ENCODE results near the gene RAB6C.
"Not testable (repeated sequence)": the region's sequence is repeated elsewhere in the genome, so short reads cannot be mapped to it uniquely, and the experiment has no call there.

RAB6C gene

GRCh38 chr2:129976969-129977368 lies 2.5 kb upstream of the RAB6C start:
- H3K4me3 Mint-ChIP-seq; H3K36me3 Mint-ChIP-seq; H3K4me1 Mint-ChIP-seq; DNase-seq (ENCODE audit: low spot score in 2 of 2); H3K27ac Mint-ChIP-seq; H3K9me3 Mint-ChIP-seq; ATAC-seq: not testable (repeated sequence)

GRCh38 chr2:129977986-129978385 lies 1.5 kb upstream of the RAB6C start:
- peaks cover 2% of the 10 kb centered on the region for H3K9me3 Mint-ChIP-seq
- no peak for ATAC-seq
- no peak overlapping the region for H3K4me3 Mint-ChIP-seq
- no peak overlapping the region for H3K27ac Mint-ChIP-seq
- no peaks in the 10 kb centered on the region for H3K36me3 Mint-ChIP-seq
- peaks cover 7% of the 10 kb centered on the region for H3K4me1 Mint-ChIP-seq
- DNase-seq (ENCODE audit: low spot score in 2 of 2) = no peak

GRCh38 chr2:129980246-129980645 lies 780 bp downstream of the RAB6C start:
- ATAC-seq = peak; percentile 63
- not testable (repeated sequence) for H3K27ac Mint-ChIP-seq; DNase-seq (ENCODE audit: low spot score in 2 of 2); H3K36me3 Mint-ChIP-seq; H3K4me1 Mint-ChIP-seq; H3K9me3 Mint-ChIP-seq
- H3K4me3 Mint-ChIP-seq = peak overlapping the region; percentile 52

GRCh38 chr2:129981689-129982088 lies 2.2 kb downstream of the RAB6C start:
- H3K9me3 Mint-ChIP-seq; H3K4me3 Mint-ChIP-seq; H3K36me3 Mint-ChIP-seq; H3K4me1 Mint-ChIP-seq; H3K27ac Mint-ChIP-seq; ATAC-seq; DNase-seq (ENCODE audit: low spot score in 2 of 2): not testable (repeated sequence)

- no peaks in the 10 kb centered on the region for H3K36me3 Mint-ChIP-seq
- H3K9me3 Mint-ChIP-seq = peaks cover 2% of the 10 kb centered on the region
- no peak for DNase-seq (ENCODE audit: low spot score in 2 of 2)
- peaks cover 7% of the 10 kb centered on the region for H3K4me1 Mint-ChIP-seq
- ATAC-seq = no peak
- no peak overlapping the region for H3K27ac Mint-ChIP-seq
- H3K4me3 Mint-ChIP-seq = no peak overlapping the region
Measured at GRCh38 chr2:129984426-129984825, 5.0 kb downstream of the RAB6C start.

- H3K4me1 Mint-ChIP-seq; H3K36me3 Mint-ChIP-seq; ATAC-seq; DNase-seq (ENCODE audit: low spot score in 2 of 2); H3K27ac Mint-ChIP-seq; H3K4me3 Mint-ChIP-seq; H3K9me3 Mint-ChIP-seq: not testable (repeated sequence)
Measured at GRCh38 chr2:129992415-129993006, 13.0 kb downstream of the RAB6C start.

GRCh38 chr2:129993151-129993550 lies 13.7 kb downstream of the RAB6C start:
- H3K4me3 Mint-ChIP-seq; DNase-seq (ENCODE audit: low spot score in 2 of 2); H3K4me1 Mint-ChIP-seq; H3K27ac Mint-ChIP-seq; H3K9me3 Mint-ChIP-seq; H3K36me3 Mint-ChIP-seq; ATAC-seq: not testable (repeated sequence)

GRCh38 chr2:129996657-129997237 lies 17.3 kb downstream of the RAB6C start:
- not testable (repeated sequence) for H3K4me3 Mint-ChIP-seq, H3K36me3 Mint-ChIP-seq, ATAC-seq

GRCh38 chr2:129998771-129999170 lies 19.3 kb downstream of the RAB6C start:
- H3K4me1 Mint-ChIP-seq, H3K27ac Mint-ChIP-seq, H3K4me3 Mint-ChIP-seq: not testable (repeated sequence)

More at GRCh38 chr2:129996657-129997237, 17.3 kb downstream of the RAB6C start:
- not testable (repeated sequence) for H3K4me1 Mint-ChIP-seq; H3K27ac Mint-ChIP-seq; H3K9me3 Mint-ChIP-seq; DNase-seq (ENCODE audit: low spot score in 2 of 2)

GRCh38 chr2:130005862-130006261 lies 26.4 kb downstream of the RAB6C start:
- not testable (repeated sequence) for H3K36me3 Mint-ChIP-seq; H3K4me3 Mint-ChIP-seq; DNase-seq (ENCODE audit: low spot score in 2 of 2); ATAC-seq; H3K4me1 Mint-ChIP-seq; H3K27ac Mint-ChIP-seq; H3K9me3 Mint-ChIP-seq

More at GRCh38 chr2:129998771-129999170, 19.3 kb downstream of the RAB6C start:
- H3K36me3 Mint-ChIP-seq; DNase-seq (ENCODE audit: low spot score in 2 of 2); H3K9me3 Mint-ChIP-seq; ATAC-seq: not testable (repeated sequence)

GRCh38 chr2:130016701-130017100 lies 37.2 kb downstream of the RAB6C start:
- not testable (repeated sequence) for H3K4me3 Mint-ChIP-seq; H3K4me1 Mint-ChIP-seq; H3K36me3 Mint-ChIP-seq; H3K9me3 Mint-ChIP-seq; ATAC-seq; H3K27ac Mint-ChIP-seq; DNase-seq (ENCODE audit: low spot score in 2 of 2)

- DNase-seq (ENCODE audit: low spot score in 2 of 2) (no peak), ATAC-seq (no peak)
- Mint-ChIP-seq H3K27ac (no peak overlapping the region), H3K4me3 (no peak overlapping the region), H3K9me3 (peaks cover 4% of the 10 kb centered on the region), H3K4me1 (no peaks in the 10 kb centered on the region), H3K36me3 (no peaks in the 10 kb centered on the region)
Measured at GRCh38 chr2:130019402-130019801, 39.9 kb downstream of the RAB6C start.

- not testable (repeated sequence) for H3K9me3 Mint-ChIP-seq; H3K4me1 Mint-ChIP-seq; ATAC-seq; H3K27ac Mint-ChIP-seq; DNase-seq (ENCODE audit: low spot score in 2 of 2); H3K36me3 Mint-ChIP-seq; H3K4me3 Mint-ChIP-seq
Measured at GRCh38 chr2:130020069-130020468, 40.6 kb downstream of the RAB6C start.

- not testable (repeated sequence) for H3K36me3 Mint-ChIP-seq; H3K4me1 Mint-ChIP-seq; H3K27ac Mint-ChIP-seq; H3K9me3 Mint-ChIP-seq; H3K4me3 Mint-ChIP-seq; DNase-seq (ENCODE audit: low spot score in 2 of 2); ATAC-seq
Measured at GRCh38 chr2:130025931-130026330, 46.5 kb downstream of the RAB6C start.
